GM19238 (cell line): ENCODE results near the gene NALCN.
A peak's percentile ranks its signal among the peaks of the same experiment; 100 is the strongest.

Experiments
- DNase-seq: peaks from one replicate; pipeline ENCODE4 v3.0.0; 2011; ENCODE audit warnings: low spot score; ENCODE audit not compliant: insufficient read length

NALCN gene

DNA sequence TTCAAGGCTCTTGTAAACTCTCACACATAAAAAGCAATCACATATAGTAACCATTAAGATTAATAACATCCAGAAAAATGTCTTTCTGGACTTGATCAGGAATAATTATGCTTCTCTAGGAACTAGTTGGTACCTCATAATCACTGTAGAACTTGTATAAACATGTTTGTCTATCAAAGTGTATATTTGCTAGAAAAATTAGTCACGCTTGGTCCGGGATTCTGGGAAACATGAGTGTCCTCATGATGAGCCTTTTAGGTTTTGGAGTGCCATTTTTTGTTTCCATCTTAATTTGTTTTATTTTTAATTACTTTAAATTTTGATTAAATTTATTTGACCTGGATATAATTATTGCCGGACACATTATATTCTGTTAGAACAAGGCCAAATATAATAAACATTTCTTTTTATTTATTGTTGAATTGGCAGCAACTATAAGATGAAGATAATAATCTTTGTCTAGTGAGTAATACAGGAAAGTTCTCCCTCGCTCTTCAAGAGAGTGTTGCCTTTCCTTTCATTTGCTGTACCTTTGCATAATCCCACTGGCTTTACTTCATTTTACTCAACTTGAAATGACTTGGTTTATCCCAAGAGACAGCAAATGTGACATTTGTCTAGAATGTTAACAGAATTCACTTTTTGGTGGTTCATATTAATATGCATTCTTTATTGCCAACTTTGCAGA is 207.0 kb downstream of the NALCN start:
- no peak for DNase-seq

DNA sequence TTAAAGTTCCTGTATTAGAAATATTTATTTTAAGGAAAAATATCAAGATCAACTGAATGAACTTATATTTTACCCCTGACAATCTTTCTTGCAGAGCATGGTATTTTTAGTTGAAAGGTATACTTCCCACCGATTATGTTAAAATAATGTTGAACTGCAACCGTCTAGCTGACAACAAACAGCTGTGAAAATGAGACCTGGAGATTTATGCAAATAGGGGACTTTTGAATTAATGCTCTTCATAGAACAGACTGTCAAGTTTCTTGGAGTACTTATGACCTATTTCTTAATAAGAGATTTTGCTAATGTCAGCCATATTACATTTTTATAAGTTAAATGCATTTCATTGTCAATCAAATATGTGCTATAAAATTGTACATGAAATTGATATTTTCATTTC is 210.9 kb downstream of the NALCN start:
- DNase-seq: no peak

DNA sequence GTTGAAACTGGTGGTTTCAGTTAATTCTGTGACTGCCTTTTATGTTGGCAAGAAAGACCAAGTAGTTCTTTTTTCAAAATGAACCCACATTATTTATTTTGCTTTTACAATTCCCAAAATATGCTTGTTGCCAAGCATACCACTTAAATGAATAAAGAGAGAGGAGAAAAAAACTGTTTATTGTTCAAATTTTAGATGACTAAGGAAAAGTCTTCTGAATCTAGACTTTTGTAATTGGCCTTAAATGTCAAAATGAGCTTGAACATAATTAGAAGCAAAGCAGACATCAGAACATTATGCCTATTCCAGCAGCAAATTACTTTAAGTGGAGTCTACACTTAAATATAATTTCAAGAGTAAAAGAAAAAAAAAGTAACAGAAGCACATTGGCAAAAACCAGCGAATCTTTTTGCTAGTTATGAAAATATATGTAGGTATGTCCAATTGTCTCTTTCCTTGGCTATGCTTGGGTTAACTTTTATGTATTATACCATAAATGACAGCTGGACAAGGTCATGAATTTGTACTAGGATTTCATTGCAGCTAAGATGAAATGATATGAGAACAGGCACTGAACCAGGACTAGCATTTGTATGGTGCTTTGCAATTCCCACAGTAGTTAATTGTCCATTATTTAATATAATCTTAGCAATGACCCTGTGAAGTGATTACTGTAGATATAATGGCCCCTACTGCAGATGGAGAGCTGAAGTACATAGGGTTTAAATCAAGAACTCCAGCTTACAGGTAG is 211.9 kb downstream of the NALCN start:
- no peak for DNase-seq

DNA sequence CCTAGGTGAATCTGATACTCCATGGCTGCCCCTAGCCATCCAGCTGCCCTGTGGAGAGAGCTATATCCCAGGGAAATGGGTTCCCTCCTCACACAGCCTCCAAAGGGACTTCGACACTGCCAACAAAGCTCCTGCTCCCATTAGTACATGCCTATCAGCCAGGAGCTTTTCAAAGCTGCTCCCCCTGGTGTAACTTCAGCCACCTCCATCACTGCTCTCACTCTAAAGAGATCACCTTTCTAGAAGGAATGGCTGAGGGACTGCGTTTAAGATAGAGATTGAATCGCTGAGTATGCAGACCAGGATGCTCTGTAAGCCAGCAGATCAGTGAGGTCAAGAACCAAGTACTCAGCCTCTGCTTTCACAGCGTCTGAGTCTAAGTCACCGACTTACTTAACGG is 213.7 kb downstream of the NALCN start:
- DNase-seq: no peak

DNA sequence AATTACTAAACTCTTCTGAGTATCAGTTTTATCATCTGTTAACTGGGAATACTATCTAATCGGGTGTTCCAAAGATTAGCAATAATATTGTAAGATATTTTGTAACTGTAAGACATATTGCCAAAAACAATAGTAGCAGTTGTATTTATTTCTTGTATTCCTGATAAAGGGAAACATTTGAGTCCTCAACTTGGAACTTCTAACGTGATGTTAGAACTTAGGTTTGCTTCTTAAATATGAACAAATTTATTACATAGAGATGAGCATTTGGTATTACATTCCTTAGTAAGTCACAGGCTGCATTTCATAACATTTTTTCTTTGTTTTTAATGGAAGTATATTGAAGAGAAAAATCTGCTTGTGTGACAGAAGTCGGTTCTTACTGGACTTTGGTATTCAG is 225.3 kb downstream of the NALCN start:
- no peak for DNase-seq

DNA sequence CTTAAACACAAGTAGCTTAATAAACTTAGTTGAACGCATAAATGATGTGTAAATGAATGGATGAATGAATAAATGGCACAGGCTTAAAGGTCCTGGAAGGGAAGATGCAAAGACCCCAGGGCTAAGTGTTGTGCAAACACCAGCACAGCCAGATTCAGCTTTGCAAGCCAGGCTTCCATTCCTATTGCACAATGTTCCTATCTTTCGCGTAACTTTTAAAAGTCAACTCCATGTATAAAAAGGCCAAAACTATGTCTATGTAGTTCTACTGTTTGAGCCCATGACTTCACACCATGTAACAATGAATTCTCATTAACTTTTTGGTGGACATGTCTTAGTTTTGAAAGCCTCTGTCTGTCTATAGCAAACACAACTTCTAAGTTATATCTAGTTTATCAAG is 226.0 kb downstream of the NALCN start:
- DNase-seq: no peak

DNA sequence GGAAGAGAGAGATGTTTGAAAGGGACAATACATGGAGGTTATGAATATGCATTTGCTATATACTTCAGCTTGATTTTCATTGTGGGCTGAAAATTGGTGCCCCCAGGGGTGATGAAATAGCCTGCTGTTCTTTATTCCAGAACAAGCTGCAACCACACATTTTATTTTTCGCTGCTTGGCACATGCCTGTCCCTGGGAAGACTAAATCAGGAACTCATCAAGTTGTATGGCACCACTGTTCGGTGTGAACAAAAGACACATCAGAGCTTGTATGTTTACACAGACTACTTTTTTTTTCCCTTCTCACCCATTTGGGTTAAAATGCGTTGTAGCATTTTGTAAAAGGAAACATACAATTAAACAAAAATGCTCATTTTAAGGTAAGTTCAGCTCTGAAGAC is 230.7 kb downstream of the NALCN start:
- DNase-seq: no peak

DNA sequence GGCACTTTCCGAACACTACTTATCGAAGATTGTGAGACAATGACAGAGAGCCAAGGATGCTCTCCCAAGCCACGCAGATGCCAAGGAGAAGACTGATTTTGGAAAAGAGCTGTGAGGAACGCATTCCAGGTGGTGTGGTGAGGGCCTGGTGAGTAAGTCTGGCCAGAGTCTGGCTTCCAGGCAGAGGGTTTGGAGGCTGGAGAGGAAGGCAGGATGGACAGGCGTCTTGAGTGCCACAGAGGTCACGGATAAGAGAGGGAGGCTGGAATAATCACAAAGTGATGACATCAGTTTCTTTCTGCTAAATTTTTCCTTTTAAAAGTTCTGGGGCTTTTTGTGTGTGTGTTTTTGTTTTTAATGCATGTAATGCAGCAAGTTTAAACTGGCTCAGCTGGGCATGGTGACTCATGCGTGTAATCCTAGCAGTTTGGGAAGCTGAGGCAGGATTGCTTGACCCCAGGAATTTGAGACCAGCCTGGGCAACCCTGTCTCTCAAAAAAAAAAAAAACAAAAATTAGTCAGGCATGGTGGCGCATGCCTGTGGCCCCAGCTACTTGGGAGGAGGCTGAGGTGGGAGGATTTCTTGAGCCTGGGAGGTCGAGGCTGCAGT is 235.1 kb downstream of the NALCN start:
- DNase-seq: no peak

DNA sequence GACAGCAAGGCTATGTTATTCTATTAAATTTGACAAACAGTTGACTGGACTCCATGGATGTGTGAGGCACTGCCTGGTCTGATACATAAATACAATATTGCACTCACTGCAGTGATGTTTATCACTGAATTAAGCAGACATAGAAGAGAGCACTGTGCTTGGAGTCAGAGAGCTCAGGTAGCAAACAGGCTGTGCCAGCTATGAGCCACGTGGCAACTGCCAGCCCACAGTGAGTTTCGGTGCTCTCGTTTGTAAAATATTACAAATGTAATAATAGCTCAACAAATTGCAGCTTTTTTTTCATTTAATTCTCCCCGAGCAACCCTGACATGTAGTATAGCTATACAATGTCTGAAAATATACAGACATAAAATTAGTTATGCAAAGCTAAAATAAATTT is 237.3 kb downstream of the NALCN start:
- no peak for DNase-seq

DNA sequence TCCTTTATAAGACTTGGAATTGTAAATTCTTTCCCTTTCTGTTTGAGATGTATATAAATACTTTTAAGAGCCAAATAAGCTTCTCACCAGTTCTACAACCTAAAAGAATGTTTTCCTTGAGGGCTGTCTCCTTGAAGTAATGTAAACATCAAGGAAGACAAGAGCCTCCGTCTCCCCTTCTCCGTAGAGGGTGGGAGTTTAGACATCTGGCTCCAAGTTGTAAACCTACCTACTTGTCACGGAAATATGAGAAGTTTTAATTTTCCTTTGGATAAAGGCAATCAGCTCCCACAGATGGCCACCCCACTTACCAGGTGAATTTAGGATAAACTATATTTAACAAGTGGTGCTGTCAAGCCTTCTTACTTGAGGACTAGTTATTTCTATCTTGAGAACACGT is 237.9 kb downstream of the NALCN start:
- no peak for DNase-seq

DNA sequence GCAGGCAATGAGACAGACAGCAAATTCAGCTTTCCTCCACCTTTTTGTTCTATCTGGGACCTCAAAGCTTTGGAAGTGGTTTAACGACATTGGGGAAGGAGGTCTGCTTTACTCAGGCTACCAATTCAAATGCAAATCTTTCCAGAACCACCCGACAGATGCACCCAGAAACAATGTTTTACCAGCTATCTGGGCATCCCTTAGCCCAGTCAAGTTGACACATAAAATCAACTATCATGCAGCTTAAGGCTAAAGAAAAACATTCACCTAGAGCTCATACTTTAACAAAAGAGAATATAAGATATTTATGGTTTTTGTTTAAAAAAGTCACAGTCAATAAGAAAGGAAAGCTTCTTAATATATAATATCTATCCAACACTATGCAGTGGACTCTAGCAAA is 246.0 kb downstream of the NALCN start:
- DNase-seq: no peak

DNA sequence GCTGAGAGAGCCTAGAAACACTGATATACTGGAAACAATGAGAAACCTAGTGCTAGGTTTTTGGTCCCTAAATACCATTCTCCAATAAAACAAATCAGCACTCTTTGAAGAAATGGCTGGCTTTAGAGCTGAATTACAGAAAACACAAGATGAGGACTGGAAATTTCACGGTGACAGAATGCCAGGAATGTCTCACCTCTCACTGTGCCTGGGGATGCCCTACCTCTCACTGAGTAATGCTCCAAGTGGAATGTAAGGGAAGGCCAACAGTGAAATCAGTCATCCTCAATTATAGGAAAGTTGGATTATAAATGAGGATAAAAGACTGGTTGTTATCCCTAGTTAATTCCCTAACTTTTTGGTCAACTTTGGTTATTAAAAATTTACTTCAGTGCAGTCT is 259.0 kb downstream of the NALCN start:
- DNase-seq: no peak

DNA sequence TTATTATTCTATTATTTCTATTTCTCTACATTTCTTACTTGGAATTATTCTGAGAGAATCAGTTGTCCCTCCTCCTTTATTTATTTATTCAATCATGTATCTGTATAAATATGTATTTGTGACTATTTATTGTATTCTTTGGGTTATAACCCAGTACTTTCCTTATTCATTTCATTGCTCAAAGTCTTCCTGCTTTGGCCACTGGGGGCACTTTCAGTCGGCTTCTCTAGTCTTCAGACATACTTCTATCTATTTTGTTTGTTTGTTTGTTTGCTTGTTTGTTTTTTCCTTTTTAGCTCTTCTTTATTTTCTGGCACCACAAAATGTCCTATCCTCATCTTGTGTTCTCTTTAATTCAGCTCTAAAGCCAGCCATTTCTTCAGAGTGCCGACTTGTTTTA is 260.4 kb downstream of the NALCN start:
- DNase-seq: no peak

DNA sequence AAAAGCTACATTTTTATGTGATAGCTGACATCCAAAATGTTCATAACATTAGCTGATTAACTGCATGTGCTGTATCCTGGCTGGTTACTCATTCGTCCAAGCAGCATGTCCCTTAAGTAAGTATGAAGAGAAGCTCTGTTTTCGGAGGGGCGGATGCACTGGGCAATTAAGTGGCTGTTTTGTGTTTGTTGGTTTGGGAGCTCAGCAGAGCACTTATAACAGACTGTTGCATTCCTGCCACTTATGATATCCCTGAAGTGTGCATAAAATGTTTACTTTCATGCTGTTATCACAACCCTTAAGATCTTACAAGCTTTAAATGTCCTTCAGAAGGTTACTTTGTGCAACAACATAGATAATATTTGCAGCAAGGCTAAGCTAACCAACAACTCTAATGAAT is 264.1 kb downstream of the NALCN start:
- DNase-seq: no peak

DNA sequence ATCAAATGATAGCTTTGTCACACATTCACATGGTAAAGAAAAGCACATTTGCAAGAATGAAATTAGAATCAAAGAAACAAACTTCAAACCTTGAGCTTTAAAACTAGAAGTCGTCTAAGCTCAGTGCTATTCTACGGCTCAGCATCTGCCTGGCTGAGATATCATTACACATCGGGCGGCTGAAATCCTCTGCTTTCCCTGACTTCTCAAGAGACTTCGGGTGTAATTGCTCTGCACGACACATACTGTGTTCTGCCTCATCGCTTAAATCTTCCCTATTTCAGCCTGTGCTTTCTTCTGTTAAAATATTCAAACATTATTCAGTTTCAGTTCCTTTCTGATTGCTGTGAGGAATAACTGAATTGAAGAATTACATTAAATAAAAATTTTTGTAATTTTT is 265.3 kb downstream of the NALCN start:
- no peak for DNase-seq

DNA sequence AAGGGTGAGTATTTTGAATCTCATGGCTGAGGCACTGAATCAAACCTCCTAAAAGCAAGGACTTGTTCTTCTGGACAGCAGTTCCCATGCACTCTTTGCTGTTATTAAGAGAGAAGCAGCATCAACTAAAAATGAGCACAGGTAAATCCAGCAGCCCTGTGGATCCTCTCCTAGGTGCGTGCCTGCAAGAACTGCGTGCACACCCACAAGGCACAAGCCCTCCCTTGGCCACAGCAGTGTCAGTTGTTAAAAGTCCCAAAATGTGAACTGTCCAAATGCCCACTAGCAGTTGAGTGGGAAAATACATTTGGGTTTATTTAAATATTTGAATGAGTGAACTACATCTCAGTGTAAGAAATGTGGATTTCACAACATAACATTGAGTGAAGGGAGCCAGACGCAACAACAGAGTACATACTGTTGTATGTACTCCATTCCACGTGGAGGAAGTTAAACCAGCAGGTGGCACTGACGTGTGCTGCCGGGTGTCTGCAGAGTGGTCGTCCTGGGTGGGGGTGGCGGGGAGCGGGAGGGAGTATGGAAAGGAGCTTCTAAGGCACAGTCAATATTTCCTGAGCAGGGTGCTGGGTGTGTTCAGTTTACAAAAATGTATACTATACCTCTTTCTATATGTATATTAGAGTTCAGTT is 266.4 kb downstream of the NALCN start:
- no peak for DNase-seq

DNA sequence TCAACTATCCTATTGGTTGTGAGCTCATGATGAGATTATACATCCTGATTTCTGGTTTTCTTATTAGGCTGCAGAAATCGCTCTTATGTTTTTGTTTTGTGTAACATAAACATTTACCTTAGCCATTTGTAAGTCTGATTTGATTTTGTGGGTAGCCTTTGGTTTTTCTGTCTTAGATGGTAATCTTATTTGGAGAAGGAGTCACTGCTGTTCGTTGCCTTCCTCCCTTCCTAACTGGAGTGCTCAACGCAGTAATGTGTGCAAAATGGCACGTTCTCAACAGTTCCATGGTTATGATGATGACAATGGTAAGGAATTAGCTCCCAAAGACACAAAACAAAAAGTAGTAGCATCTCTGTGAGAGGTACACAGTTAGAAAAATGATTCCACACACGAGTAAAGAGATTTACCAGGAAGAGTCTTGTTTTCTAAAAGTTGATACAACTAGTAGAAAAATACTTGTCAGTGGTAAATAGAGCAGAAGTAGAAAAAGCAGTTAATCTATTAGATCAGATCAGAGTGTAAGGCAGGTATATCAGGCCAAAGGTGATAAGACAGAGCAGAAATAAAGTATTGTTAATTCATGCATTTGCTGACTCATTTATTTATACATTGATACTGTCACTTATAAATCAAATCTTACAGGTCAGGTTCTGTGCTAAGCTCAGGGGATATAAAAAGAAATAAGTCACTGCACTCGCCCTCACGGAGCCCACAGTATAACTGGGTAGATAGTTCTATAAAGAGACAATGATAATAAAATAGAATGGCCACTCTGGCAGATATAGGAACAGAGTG is 270.0 kb downstream of the NALCN start:
- DNase-seq: no peak

DNA sequence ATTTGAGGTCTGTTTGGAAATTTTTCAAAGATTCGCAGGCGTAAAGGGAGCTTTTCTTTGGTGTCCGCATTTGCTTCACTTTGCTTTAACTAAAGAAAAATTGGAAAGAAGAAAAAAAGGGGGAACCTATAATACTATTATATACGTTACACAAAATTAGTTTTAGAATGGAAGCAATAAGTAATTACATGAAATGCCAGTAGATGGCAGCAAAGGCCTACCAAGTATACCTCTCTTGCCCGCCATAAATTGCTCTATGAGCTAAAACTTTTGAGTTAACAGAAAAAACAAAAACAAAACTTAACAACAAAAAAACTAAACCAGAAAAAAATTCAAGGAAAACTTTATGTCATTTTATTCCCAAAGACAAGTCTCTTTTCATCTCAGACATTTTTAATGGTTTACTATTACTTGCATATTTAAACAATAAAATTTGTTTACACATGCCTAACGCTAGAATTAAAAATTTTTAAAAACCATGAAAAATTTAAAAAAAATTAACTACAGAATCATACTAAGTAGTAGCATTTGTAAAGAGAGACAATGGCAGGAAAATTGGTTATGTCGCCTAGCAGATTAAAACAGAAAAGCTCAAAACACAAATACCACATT is 271.4 kb downstream of the NALCN start:
- DNase-seq: peak; percentile 3

DNA sequence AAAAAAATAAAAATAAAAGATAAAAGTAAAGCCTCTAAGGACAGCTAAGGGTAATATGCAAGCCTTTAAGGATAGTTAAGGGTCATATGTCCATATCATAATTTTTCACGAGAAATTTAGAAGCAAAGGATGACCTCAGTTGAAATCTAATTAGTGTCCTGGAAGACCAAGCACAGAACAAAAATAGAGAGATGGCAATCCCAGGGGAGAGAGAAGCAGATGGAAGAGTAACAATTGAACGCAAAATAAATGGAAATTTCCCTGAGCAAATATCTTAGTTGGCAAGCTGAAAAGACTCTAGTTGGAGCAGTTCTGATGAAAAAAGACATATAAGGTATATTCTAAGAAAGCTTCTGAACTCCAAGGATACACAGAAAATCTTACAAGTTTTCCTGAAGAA is 275.4 kb downstream of the NALCN start:
- DNase-seq: no peak

DNA sequence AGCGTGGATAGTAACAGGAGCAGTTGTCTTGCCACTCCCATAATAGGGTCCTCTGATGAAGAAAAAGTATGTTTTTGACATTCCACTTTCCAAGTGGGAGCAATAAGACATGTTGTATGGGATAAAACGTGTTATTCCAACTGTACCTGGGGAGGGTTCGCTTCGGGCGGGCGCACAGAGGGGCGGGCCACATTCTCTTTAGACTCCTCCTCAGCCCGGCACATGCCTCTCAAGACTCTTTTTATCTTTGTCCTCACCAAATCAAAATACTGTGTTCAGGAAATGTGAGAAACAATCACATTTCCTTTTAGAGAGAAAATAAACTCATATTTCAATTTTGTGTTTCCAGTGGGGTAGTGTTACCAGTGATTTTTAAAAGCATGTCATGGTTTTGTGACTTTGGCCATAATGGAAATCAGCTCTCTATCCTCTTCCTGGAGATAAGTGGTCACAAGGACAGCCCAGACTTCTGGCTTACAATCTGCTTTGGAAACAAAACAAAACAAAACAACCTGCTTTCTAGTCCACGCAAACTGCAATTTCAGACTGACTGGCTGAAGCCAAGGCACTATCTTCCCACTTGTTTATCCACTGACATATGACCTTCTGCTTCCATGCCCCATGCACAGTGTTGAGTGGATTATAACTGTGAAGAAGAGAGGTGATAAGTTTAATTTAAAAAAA is 276.1 kb downstream of the NALCN start:
- no peak for DNase-seq

DNA sequence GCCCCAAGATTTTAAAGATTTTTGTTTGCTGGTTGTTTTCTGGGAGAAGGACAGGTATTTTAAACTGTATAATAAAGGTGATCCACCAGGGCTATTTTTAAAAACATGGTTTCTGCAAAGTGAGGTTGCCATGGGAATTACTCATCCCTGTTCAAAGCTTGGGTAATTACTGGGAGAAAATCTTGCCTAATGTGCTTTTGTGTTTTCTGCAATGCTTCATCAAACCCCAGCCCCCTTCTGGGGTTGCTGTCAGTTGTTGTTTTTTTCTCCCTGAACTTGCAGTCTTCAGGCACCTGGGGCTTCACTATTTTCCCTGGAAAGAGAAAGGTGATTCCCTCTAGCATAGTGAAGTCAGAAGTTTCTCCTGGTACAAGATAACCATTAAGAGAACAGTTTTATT is 277.2 kb downstream of the NALCN start:
- DNase-seq: no peak
